CD8-positive, alpha-beta memory T cell (primary cell): ENCODE measurements around the gene PRKAG2. TPM values are rescaled to one million over a fixed set of nuclear protein-coding genes. Genes with fewer than 3 reads are reported as not detected.

Experiments
- CTCF ChIA-PET: fragments of 350-600 bp; sonication (Branson Sonifier 250); formaldehyde crosslinking; loops from one replicate; lab custom pipeline; 2021; ENCODE audit warnings: antibody characterized with exemption; lab: Charles Lee
- POLR2A ChIA-PET: fragments of 350-600 bp; sonication (Branson Sonifier 250); formaldehyde crosslinking; loops from one replicate; lab custom pipeline; 2021; ENCODE audit warnings: antibody characterized with exemption; lab: Charles Lee
- DNase-seq, 5 donors: peaks; one replicate each; pipeline versions ENCODE4 v3.0.0 to v3.0.0-alpha.2; 2020 to 2022; ENCODE audit warnings: mixed read lengths in 1 of 5
- H3K27ac ChIP-seq: one replicate; pipeline ENCODE4 v1.7.0; 2013; ENCODE audit warnings: low read depth, mild to moderate bottlenecking, low read length, moderate library complexity
- H3K27me3 ChIP-seq: 2 replicates; pipeline ENCODE4 v1.7.0; 2013; ENCODE audit warnings: low read length, mild to moderate bottlenecking; ENCODE audit not compliant: insufficient read depth, poor library complexity, severe bottlenecking
- H3K36me3 ChIP-seq: 2 replicates; pipeline ENCODE4 v1.7.0; 2013; ENCODE audit warnings: mild to moderate bottlenecking, low read length, moderate library complexity; ENCODE audit not compliant: insufficient read depth
- H3K4me1 ChIP-seq: 2 replicates; pipeline ENCODE4 v1.7.0; 2013; ENCODE audit warnings: mild to moderate bottlenecking, low read length, moderate library complexity; ENCODE audit not compliant: insufficient read depth
- H3K4me3 ChIP-seq: 2 replicates; pipeline ENCODE4 v1.7.0; 2013; ENCODE audit warnings: mild to moderate bottlenecking, low read length
- H3K9me3 ChIP-seq: 2 replicates; pipeline ENCODE4 v1.7.0; 2013; ENCODE audit warnings: mild to moderate bottlenecking, low read length
- H3K27ac Mint-ChIP-seq, 8 donors: one replicate each; pipeline ENCODE4 v1.8.0; 2020 to 2021; ENCODE audit warnings: mixed read lengths in 8 of 8, mild to moderate bottlenecking in 6 of 8, inconsistent platforms in 3 of 8, moderate library complexity in 3 of 8
- H3K27me3 Mint-ChIP-seq, 2 donors: one replicate each; pipeline ENCODE4 v1.8.0; 2020 to 2021; ENCODE audit warnings: mixed read lengths in 2 of 2, mild to moderate bottlenecking in 1 of 2, moderate library complexity in 1 of 2
- H3K36me3 Mint-ChIP-seq, 3 donors: one replicate each; pipeline ENCODE4 v1.8.0; 2020 to 2021; ENCODE audit warnings: mixed read lengths in 3 of 3, inconsistent platforms in 1 of 3, mild to moderate bottlenecking in 1 of 3
- H3K4me1 Mint-ChIP-seq, 3 donors: one replicate each; pipeline ENCODE4 v1.8.0; 2020 to 2021; ENCODE audit warnings: mixed read lengths in 3 of 3, inconsistent platforms in 1 of 3, mild to moderate bottlenecking in 1 of 3
- H3K4me3 Mint-ChIP-seq, 7 donors: one replicate each; pipeline ENCODE4 v1.8.0; 2020 to 2021; ENCODE audit warnings: mixed read lengths in 7 of 7, mild to moderate bottlenecking in 6 of 7, moderate library complexity in 4 of 7, inconsistent platforms in 2 of 7
- H3K9me3 Mint-ChIP-seq, 5 donors: one replicate each; pipeline ENCODE4 v1.8.0; 2020 to 2022; ENCODE audit warnings: mixed read lengths in 5 of 5, mild to moderate bottlenecking in 3 of 5, moderate library complexity in 2 of 5, inconsistent platforms in 1 of 5
- polyA plus RNA-seq: library from polyadenylated mRNA; unstranded; fragments of 300-500 nt; fragmentation: Illumina TruSeq; gene quantifications from one replicate; pipeline ENCODE4 v1.2.3, GENCODE V29; 2021
- total RNA-seq, 2 experiments: library from RNA; stranded (reverse); gene quantifications; one replicate each; pipeline ENCODE4 v1.2.3, GENCODE V29; 2021

The PRKAG2 gene
- total and polyA plus RNA-seq, 3 experiments from 2014 or later = 23.1 to 31.4 (median 27.2) TPM

GRCh38 chr7:151697942-151698341, 179.0 kb downstream of the PRKAG2 start:
- Mint-ChIP-seq H3K36me3 (peaks cover 0 to 15% (median 5%) of the 10 kb centered on the region in 3 donors), H3K9me3 (no peaks in the 10 kb centered on the region), H3K4me3 (no peak overlapping the region), H3K27ac (peak overlapping the region in 1 of 8 donors; percentile 12), H3K4me1 (peaks cover 5 to 12% (median 9%) of the 10 kb centered on the region in 3 donors), H3K27me3 (no peaks in the 10 kb centered on the region)
- no peak for DNase-seq
- no peak overlapping the region for H3K27ac ChIP-seq
- H3K4me1 ChIP-seq = no peaks in the 10 kb centered on the region
- CTCF ChIA-PET = no interaction called here
- POLR2A ChIA-PET = no interaction called here
- no peaks in the 10 kb centered on the region for H3K27me3 ChIP-seq
- no peaks in the 10 kb centered on the region for H3K9me3 ChIP-seq
- H3K4me3 ChIP-seq = no peak overlapping the region
- H3K36me3 ChIP-seq = no peaks in the 10 kb centered on the region

- Histone ChIP-seq H3K9me3 (no peaks in the 10 kb centered on the region), H3K4me3 (no peak overlapping the region), H3K27ac (no peak overlapping the region), H3K27me3 (no peaks in the 10 kb centered on the region), H3K36me3 (no peaks in the 10 kb centered on the region), H3K4me1 (no peaks in the 10 kb centered on the region)
- H3K9me3 Mint-ChIP-seq = no peaks in the 10 kb centered on the region
- peaks cover 5 to 12% (median 9%) of the 10 kb centered on the region in 3 donors for H3K4me1 Mint-ChIP-seq
- no peak for DNase-seq
- CTCF ChIA-PET = no interaction called here
- no peak overlapping the region for H3K27ac Mint-ChIP-seq
- H3K4me3 Mint-ChIP-seq = no peak overlapping the region
- H3K27me3 Mint-ChIP-seq = no peaks in the 10 kb centered on the region
- POLR2A ChIA-PET = no interaction called here
- peaks cover 0 to 12% (median 5%) of the 10 kb centered on the region in 3 donors for H3K36me3 Mint-ChIP-seq
These were observed 179.4 kb downstream of the PRKAG2 start for GRCh38 chr7:151697515-151697895.

- POLR2A ChIA-PET = no interaction called here
- Mint-ChIP-seq H3K9me3 (no peaks in the 10 kb centered on the region), H3K27me3 (no peaks in the 10 kb centered on the region), H3K36me3 (peaks cover 0 to 10% (median 5%) of the 10 kb centered on the region in 3 donors), H3K27ac (peak overlapping the region in 1 of 8 donors; percentile 47), H3K4me3 (no peak overlapping the region), H3K4me1 (peaks cover 5 to 12% (median 9%) of the 10 kb centered on the region in 3 donors)
- Histone ChIP-seq H3K9me3 (no peaks in the 10 kb centered on the region), H3K4me1 (no peaks in the 10 kb centered on the region), H3K27me3 (no peaks in the 10 kb centered on the region), H3K4me3 (no peak overlapping the region), H3K27ac (no peak overlapping the region), H3K36me3 (no peaks in the 10 kb centered on the region)
- no peak for DNase-seq
- CTCF ChIA-PET = no interaction called here
These were observed 180.0 kb downstream of the PRKAG2 start for GRCh38 chr7:151696721-151697514.

- H3K4me3 Mint-ChIP-seq = no peak overlapping the region
- H3K9me3 ChIP-seq = no peaks in the 10 kb centered on the region
- H3K4me1 ChIP-seq = no peaks in the 10 kb centered on the region
- no peak overlapping the region for H3K27ac ChIP-seq
- no peaks in the 10 kb centered on the region for H3K36me3 ChIP-seq
- peak overlapping the region in 1 of 8 donors; percentile 47 for H3K27ac Mint-ChIP-seq
- H3K36me3 Mint-ChIP-seq = peaks cover 0 to 7% (median 2%) of the 10 kb centered on the region in 3 donors
- H3K27me3 ChIP-seq = no peaks in the 10 kb centered on the region
- no peaks in the 10 kb centered on the region for H3K9me3 Mint-ChIP-seq
- CTCF ChIA-PET = no interaction called here
- peaks cover 5 to 12% (median 9%) of the 10 kb centered on the region in 3 donors for H3K4me1 Mint-ChIP-seq
- no peaks in the 10 kb centered on the region for H3K27me3 Mint-ChIP-seq
- no peak overlapping the region for H3K4me3 ChIP-seq
- DNase-seq = no peak
- POLR2A ChIA-PET = no interaction called here
These were observed 180.9 kb downstream of the PRKAG2 start for GRCh38 chr7:151695951-151696541.

- DNase-seq = peak in 1 of 5 donors; percentile 12
- POLR2A ChIA-PET = no interaction called here
These were observed 181.9 kb downstream of the PRKAG2 start for GRCh38 chr7:151694828-151695580.

GRCh38 chr7:151694441-151694827, 182.5 kb downstream of the PRKAG2 start:
- ChIA-PET CTCF (no interaction called here), POLR2A (no interaction called here)
- no peaks in the 10 kb centered on the region for H3K9me3 ChIP-seq
- H3K9me3 Mint-ChIP-seq = no peaks in the 10 kb centered on the region
- DNase-seq = no peak
- no peaks in the 10 kb centered on the region for H3K27me3 ChIP-seq
- no peaks in the 10 kb centered on the region for H3K27me3 Mint-ChIP-seq
- no peak overlapping the region for H3K4me3 Mint-ChIP-seq
- no peaks in the 10 kb centered on the region for H3K4me1 ChIP-seq
- H3K4me3 ChIP-seq = no peak overlapping the region
- peaks cover 0 to 7% (median 0%) of the 10 kb centered on the region in 3 donors for H3K36me3 Mint-ChIP-seq
- no peaks in the 10 kb centered on the region for H3K36me3 ChIP-seq
- no peak overlapping the region for H3K27ac ChIP-seq
- H3K4me1 Mint-ChIP-seq = peaks cover 5 to 12% (median 9%) of the 10 kb centered on the region in 3 donors
- H3K27ac Mint-ChIP-seq = peak overlapping the region in 1 of 8 donors; percentile 3

More at GRCh38 chr7:151694828-151695580, 181.9 kb downstream of the PRKAG2 start:
- no peaks in the 10 kb centered on the region for H3K27me3 Mint-ChIP-seq
- H3K4me3 Mint-ChIP-seq = no peak overlapping the region
- H3K9me3 ChIP-seq = no peaks in the 10 kb centered on the region
- no peaks in the 10 kb centered on the region for H3K4me1 ChIP-seq
- peaks cover 0 to 8% (median 0%) of the 10 kb centered on the region in 3 donors for H3K36me3 Mint-ChIP-seq
- no peak overlapping the region for H3K4me3 ChIP-seq
- CTCF ChIA-PET = no interaction called here
- no peaks in the 10 kb centered on the region for H3K36me3 ChIP-seq
- peak overlapping the region in 4 of 8 donors; percentile 4 to 66 (median 46) for H3K27ac Mint-ChIP-seq
- peaks cover 5 to 12% (median 9%) of the 10 kb centered on the region in 3 donors for H3K4me1 Mint-ChIP-seq
- H3K27me3 ChIP-seq = no peaks in the 10 kb centered on the region
- H3K9me3 Mint-ChIP-seq = no peaks in the 10 kb centered on the region
- H3K27ac ChIP-seq = no peak overlapping the region

GRCh38 chr7:151693140-151693539, 183.8 kb downstream of the PRKAG2 start:
- no peaks in the 10 kb centered on the region for H3K27me3 ChIP-seq
- DNase-seq = no peak
- ChIA-PET CTCF (no interaction called here), POLR2A (no interaction called here)
- Mint-ChIP-seq H3K4me3 (no peak overlapping the region), H3K4me1 (peaks cover 4 to 9% (median 5%) of the 10 kb centered on the region in 3 donors), H3K36me3 (peaks cover 0 to 11% (median 0%) of the 10 kb centered on the region in 3 donors), H3K9me3 (no peaks in the 10 kb centered on the region), H3K27ac (peak overlapping the region in 1 of 8 donors; percentile 29), H3K27me3 (no peaks in the 10 kb centered on the region)
- no peaks in the 10 kb centered on the region for H3K4me1 ChIP-seq
- H3K27ac ChIP-seq = no peak overlapping the region
- H3K4me3 ChIP-seq = no peak overlapping the region
- no peaks in the 10 kb centered on the region for H3K36me3 ChIP-seq
- no peaks in the 10 kb centered on the region for H3K9me3 ChIP-seq
